Activated CD4-positive, alpha-beta T cell treated with anti-CD3 and anti-CD28 coated beads, Interleukin-10, Interleukin-2, amounts not matched to agents 100 ng/mL and 50 ng/mL, durations not matched to agents 16 hours and 8 hours (primary cell): Measurements from ENCODE around the gene GGN.
A peak's percentile ranks its signal among the peaks of the same experiment; 100 is the strongest.
"Not testable (repeated sequence)": the region's sequence is repeated elsewhere in the genome, so short reads cannot be mapped to it uniquely, and the experiment has no call there.

ENCODE experiments used
- DNase-seq: peaks from one replicate; pipeline ENCODE4 v3.0.0-alpha.2; 2020

Gene GGN

DNA sequence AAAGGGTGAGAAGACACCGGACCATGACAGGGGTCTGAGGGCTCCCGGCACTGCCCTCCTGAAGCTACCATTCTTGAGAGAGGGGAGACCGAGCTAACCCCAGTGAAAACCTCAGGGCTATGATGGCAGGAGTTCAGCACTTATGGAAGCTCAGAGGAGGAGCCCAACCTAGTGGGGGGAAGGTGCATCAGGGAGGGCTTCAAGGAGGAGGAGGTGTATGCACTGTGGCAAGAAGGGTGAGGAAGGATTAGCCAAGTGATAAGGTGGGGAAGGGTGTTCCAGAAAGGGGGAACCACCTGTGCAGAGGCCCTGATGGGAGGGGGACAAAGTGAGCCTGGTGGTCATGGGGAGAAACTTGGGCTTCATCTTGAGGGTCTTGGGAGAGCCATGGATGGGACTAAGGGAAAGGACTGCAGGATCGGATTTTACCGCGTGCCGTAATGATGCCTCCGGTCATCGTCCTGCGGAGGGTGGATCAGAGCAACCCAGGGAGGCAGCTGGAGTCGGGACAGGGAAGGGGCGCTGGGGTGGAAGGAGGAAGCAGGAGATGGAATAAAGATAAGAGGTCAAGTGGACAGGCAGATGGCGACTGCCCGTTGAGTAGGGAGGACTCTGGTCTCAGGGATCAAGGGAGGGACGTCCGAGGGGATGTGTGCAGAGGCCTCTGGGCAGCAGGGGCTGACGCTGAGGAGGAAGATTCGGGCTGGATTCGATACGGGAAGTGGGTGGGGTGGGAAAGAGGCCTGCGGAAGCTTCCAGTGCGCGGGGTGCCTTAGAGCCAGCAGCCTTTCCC lies 26.8 kb downstream of the GGN start:
- no peak for DNase-seq

DNA sequence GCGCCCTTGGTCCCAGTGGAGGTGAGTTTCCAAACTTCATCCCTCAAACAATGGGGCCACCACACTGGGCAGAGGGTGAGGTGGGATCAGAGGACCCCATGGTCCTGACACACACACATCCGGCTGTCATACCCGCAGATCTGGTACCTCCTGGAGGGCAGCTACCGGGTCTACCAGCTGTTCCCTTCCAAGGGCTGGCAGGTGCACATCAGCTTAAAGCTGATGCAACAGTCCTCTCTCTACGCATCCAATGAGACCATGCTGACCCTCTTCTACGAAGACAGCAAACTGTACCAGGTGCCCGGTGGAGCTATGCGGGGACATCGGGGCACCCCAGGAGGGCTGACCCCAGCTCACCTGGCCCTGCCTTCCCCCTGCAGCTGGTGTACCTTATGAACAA lies 27.5 kb downstream of the GGN start:
- no peak for DNase-seq

DNA sequence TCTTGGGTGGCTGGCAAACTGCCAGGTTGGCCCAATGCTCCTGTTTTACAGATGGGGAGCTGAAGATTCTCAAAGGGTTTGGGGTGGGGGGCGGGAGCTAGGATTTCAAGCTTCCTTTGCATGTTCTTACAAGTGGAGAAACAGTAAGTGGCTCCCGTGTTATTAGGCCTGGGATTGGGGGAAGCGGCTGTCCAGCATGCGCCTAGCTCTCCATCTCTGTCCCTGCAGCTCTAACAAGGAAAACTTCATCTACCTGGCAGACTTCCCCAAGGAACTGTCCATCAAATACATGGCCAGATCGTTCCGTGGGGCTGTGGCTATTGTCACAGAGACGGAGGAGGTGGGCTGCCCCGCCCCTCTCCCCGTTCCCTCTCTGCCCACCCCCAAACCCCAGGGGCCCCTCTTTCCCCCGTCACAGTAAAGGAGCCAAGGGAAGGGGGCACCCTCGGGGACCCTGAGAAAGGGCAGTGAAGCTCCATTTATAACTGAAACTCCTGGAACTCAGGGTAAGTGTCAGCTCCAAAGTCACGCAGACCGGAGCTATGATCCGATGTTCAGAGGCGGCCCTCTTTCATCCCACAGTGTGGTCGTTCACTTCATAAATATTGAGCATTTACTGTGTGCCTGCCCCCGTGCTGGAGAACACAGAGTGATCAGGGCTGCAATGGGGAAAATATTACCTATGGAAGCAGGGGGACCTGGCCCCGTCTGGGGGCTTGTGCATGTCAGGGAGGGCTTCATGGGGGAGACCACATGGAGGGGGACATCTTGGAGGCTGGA lies 28.4 kb downstream of the GGN start:
- DNase-seq: no peak

DNA sequence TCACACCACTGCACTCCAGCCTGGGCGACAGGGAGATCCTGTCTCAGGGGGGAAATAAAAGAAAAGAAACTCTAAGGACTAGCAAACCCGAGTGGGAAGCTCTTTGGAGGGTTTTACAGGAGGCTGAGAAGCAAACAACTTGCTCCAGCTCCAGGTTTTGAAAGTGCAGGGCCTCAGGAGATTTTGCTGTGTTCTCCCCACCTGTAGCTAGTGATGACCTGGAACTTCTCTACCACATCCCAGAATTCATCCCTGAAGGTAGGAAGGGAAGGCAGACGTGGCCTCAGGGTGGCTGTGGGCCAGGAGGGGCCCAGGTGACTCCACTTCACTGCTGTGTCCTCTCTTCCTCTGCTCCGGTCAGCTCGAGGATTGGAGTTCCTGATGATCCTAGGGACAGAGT lies 29.8 kb downstream of the GGN start:
- DNase-seq: no peak

DNA sequence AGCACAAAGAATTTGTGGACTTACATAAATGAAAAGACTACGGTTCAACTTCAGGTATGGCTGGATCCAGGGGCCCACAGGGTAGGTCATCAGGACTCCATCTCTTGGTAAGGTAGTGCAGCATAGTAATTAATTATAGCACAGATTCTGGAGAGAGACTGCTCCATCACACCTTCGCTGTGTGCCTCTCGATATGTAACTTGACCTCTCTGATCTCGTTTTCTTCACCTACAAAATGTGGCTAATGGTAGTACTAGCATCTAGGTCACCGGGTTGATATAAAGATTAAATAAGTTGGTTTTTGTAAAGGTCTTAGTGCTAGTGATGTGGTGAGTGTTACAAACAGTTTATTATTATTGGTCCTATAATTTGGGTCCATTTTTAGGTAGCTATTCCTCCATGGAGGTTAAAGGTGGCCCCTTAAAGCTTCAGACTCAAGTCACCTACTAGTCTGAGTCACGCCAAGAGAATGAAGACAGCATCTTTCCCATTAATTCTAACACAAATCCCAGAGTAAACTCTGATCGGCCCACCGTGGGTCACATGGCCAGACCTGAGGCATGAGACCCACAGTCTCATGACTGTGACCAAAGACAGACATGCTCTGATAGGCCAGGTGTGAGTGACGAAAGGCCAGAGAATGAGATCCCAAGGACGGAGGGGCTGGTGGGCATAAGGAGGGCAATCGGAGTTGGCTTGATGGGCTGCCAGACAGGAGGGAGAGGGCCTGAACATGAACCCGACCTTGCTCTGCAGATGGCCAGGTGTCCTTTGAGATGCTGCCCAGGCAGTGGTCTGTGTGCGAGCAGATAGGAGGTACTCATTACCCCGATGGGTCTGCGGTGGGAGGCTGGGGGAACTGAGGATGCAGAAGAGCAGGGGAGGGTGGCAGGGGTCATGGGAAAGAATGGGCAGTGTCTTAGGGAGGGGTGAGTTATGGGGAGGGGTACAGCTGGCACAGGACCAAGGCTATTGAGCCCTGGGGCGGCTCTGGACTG lies 31.8 kb downstream of the GGN start:
- no peak for DNase-seq

DNA sequence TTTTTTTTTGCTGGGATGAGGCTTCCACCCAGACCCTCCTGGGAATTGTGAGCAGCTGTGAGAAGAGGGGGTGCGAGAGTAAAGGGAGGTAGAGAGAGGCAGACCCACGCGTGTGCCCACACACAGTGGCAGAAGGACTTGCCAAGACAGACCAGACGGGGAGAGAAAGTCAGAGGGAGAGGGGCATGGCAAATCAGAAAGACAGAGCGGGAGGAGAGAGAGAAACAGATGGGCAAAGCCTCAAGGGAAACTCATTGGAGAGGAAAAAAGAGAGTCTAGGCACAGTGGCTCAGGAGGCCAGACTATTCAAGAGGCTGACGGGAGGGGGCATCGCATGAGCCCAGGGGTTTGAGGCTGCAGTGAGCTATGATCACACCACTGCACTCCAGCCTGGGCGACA lies 35.2 kb downstream of the GGN start:
- no peak for DNase-seq

DNA sequence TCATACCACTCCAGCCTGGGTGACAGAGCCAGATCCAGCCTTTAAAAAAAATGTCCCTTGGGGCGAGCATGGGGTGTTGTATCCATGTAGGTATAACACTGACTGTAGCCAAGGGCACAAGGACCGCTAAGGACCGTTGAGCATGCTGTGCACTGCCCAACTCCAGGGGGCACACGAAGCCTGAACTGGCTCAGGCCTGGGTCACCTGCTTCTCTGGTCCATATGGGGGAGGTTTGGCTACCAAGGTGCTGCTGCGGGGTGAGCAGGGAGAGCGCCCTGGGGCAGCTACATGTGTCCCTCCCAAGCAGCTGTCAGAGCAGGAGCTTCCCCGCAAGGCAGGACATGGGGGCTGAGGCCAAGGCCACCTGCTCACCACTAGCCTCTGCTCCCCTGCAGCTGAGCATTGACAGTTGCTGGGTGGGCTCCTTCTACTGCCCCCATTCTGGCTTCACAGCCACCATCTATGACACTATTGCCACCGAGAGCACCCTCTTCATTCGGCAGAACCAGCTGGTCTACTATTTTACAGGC lies 35.9 kb downstream of the GGN start:
- DNase-seq: no peak

DNA sequence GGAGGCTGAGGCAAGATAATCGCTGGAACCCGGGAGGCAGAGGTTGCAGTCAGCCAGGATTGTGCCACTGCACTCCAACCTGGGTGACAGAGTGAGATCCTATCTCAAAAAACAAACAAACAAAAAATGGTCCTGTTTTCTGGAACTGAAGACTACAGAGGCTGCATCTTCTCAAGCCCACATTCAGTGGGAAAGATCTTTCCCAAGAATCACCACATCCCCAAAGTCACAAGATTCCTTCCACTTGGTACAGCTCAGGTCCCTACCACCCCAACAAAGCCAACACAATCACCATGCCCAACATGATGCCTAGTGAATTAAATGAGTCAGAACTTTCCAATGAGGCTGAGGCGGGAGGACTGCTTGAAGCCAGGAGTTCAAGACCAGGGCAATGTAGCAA lies 37.0 kb downstream of the GGN start:
- no peak for DNase-seq

DNA sequence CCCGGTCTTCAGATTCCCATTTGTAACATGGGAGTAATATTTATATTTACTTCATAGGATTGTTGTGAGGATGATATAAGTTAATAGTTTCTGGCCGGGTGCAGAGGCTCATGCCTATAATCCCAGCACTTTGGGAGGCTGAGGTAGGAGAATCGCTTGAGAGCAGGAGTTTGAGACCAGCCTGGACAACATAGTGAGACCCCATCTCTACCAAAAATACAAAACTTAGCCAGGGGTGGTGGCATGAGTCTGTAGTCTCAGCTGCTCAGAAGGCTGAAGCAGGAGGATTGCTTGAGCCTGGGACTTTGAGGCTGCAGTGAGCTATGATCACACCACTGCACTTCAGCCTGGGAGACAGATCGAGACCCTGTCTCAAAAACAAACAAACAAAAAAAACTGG lies 41.0 kb downstream of the GGN start:
- no peak for DNase-seq

DNA sequence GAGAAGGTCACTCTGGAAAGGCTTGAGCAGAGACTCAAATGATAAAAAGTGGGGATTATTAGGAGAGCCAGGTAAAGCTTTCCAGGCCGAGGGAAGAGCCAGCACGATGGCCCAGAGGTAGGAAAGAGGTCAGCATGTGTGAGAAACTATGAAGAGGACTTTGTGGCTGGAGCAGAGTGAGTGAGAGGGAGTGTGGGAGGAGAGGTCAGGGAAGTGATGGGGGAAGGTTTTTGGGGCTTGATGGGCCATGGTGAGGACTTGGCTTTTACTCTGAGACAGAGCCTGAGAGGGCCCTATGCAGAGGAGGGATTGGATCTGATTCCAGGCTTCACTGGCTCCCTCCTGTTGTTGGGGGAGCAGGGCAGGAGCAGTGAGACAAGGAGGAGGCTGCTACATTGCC lies 46.9 kb downstream of the GGN start:
- DNase-seq: no peak

DNA sequence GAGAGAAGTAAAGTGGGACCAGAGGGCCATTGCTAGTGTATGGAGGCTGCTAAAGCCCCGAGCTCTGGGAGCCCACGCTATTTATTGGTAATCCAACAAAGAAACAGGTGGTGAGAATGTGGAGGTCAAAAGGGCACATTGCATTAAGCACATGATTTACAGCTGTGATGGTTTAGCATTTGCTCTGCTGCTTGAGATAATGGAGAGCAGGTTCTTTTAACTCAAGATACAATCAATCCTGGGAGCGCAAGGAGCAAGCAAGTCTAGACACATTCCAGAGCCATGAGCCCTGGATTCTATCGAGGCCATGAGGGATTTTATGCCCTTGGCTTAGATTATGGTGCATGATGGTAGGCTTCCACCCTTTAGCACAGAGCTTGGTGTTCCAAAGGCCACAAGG lies 48.8 kb downstream of the GGN start:
- not testable (repeated sequence) for DNase-seq

DNA sequence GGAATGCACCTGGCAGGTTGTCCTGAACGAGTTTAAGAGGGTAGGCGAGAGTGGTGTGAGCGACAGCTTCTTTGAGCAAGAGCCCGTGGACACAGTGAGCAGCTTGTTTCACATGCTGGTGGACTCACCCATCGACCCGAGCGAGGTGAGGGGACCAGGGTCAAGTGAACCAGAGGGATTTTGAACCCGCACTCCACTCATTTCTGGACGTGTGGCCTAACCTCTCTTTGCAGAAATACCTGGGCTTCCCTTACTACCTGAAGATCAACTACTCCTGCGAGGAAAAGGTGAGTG lies 50.5 kb downstream of the GGN start:
- no peak for DNase-seq

DNA sequence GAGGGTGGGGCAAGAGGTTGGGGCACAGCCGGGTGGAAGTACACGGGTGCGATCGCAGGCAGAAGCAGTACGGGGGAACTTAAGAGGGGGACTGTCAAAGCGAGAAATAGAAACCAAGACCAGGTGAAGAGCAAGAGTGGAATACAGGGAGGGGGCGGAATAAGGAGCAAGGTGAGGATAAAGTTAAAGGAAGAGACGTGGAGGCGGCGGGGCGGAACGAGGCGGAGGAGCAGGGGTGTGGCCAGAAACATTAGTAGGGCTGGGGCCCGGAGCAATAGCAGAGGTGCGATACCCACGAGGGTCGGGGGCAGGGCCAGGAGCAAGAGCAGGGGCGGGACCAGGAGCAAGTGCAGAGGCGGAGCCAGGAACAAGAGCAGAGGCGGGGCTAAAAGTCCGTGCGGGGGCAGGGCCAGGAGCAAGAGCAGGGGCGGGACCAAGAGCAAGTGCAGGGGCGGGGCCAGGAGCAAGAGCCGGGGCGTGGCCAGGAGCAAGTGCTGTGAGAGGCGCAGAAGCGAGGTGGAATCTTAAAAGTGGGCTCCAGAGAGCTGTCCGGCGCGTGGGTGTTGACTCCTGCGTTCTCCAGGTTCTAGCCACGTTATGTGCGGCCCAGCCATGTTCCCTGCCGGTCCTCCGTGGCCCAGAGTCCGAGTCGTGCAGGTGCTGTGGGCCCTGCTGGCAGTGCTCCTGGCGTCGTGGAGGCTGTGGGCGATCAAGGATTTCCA lies 51.0 kb downstream of the GGN start:
- DNase-seq: peak; percentile 97

DNA sequence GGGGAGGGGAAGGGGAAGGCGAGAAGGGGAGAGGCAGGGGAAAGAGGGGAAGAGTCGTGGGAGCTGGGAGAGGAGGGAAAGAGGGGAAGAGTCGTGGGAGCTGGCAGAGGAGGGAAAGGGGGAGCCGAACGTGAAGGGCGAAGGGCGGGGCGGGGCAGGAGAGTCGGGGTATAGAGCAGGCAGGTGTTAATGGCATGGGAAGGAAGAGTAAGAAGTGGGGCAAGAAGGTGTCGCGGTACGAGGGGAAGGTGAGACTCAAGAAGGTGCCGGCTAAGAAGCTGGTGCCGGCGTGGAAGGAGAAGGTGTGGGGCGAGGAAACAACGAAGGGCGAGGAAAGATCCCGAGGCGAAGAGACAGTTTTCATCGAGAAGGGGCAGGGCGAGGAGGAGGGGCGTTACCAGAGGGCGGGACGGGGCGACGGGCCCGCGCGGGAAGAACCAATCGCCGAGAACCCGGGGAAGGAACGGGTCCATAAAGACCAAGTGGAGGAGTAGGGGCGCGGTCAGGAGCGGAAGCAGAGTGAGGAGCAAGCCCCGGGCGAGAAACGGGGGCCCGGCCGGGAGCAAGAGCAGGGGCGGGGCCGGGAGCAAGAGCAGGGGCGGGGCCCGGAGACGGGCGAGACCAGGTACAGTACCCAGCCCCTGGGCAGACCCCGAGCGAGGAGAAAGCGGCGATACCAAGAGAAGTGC lies 51.7 kb downstream of the GGN start:
- DNase-seq: peak; percentile 98
